GM19099 (cell line): ENCODE results near the gene MST1.

Experiments used
- POLR2A ChIP-seq: IDR thresholded peaks from 3 replicates; pipeline ENCODE4 v1.6.1; 2011; ENCODE audit warnings: low read depth; ENCODE audit not compliant: insufficient read length; ENCODE audit errors: extremely low read depth

The MST1 gene

DNA sequence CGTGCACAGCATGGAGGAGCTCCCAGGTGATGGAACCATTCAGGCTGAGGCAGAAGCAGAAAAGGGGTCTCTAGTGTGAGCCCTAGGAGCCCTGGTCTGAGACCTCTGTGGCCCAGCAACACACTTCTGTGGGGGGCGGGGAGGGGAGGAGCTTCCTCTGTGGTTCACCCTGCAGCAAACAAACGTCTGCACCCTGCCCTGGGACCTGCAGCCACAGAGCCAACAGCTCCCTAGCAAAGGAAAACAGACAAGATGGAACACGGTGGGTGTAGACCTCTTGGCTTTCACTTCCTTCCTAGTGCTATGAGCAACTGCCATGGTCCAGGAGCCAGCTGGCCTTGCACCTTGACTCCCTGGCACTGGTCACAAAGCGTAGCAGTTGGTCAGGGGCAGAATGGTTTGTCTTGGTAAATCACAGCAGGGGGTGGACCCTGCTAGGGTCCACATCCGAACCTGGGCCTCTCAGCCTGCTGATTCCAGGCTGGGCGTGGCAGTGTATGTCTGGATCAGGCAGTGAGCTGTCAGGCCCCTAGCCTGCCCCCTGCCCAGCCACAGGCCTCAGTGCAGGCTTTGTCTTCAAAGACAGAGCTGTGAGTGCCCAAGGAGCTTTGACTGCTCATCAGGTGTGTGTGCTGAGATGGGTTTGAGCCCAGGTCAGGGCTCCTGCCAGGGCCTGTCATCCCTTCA is 23.5 kb upstream of the MST1 start:
- TF ChIP-seq POLR2A, result no peak

DNA sequence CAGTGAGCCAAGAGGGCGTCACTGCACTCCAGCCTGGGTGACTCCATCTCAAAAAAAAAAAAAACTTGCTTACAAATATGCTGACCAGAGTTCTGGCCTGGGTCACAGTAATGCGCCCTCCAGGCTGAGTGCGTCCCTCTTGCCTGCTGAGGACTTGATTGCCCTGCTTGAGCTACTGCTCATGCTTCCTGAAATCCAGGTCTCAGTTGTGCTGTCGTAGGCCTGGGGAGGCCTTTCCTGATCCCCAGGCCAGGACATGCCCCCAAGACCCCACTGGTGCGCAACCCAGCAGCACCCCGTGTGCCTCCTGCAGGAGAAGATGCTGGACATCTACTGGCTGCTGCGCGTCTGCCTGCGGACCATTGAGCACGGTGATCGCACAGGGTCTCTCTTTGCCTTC is 22.9 kb upstream of the MST1 start:
- no peak for TF ChIP-seq POLR2A

DNA sequence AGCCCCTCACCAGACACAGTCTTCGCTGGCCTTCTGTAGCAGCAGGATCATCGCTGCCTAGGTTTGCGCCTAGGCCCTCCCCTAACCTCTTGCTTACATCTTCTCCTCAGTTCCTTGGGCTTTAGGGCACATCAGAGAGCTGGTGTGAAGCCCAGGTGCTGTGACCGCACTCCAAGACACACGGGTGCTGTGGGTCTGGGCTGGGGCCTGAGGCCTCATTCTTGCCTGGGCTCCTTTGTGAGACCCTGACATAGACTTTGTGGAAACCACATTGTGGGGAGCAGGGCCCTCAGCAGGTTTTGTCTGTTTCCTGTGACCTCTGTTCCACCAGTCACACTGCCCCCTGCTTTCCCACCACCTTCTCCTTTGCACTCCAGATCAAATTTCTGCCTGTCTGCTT is 22.2 kb upstream of the MST1 start:
- TF ChIP-seq POLR2A, result no peak

DNA sequence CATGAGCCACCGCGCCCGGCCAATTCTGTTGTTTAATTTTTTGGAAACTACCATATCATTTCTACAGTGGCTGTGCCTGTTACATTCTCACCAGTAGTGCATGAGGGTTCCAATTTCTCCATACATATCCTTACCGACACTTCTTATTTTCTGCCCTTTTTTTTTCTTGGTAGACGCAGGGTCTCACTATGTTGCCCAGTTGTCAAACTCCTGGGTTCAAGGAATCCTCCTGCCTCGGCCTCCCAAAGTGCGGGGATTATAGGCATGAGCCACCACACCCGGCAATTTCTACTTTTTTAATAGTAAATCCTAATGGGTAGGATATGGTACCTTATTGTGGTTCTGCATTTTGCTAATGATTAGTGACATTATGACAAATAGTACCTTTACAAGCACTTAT is 20.6 kb upstream of the MST1 start:
- no peak for TF ChIP-seq POLR2A

DNA sequence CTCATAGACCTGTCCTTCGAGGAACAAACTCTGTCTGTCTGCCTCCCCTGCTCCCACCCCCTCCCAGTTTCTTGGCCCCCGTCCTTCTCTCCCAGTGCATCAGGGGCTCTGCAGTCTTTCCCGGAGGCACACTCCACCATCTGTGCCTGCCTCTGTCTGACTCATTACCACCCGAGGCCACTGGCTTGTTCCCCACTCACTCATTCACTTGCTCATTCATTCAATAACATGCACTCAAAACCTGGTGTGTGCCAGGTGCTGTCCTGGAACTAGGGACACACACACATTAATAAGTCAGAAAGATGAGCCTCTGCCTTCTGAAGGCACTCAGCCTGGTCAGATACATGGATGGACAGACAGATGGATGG is 17.8 kb upstream of the MST1 start:
- TF ChIP-seq POLR2A, result no peak

DNA sequence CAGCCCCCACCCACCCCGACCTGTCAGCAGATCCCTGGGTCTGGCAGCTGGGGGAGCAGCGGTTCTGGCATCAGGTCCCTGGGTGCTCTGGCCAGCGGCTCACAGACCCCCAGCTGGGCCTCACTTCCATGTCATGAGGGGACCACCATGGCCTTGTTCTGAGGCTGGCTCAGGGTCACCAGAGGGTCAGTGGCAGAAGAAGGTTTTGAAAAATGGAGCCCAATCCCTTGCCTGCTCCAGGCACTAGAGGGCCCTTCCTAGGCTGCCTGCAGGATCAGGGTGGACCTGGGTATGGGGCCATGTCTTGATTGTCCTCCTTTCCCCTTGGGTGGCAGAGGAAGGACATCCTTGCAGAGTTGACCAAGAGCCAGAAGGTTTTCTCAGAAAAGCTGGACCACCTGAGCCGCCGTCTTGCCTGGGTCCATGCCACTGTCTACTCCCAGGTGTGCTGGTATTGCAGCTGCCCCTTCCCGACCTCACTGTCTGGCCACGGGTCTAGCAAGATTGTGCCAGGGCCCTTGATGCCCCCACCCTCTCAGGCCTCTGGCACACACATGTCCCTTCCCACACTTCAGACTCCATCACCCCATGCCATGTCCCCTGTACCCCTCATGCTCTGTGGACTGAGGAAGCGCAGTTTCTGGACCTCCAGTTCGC is 17.3 kb upstream of the MST1 start:
- TF ChIP-seq POLR2A, result no peak

DNA sequence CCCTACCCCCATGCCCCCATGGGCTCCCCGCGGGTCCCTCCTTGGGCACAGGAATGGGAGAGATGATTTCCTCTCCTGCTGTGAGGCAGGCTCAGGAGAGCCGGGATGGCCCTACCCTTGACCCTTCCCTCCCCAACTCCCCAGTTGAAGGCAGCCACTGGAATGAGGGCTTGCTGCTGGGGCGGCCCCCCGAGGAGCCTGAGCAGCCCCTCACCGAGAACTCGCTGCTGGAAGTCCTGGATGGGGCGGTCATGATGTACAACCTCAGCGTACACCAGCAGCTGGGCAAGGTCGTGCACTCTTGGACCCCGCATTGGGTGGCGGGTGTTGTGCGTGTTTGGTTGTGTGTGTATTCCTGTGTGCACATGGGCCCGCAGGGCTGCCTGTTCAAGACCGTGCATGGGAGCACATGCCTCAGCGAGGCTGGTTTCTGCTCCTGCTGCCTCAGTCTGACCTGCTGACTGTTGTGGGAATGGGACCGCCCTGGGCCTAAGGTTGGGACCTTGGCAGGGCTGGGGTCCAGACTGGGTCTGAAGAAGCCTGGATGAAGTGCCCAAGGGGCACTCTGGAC is 16.2 kb upstream of the MST1 start:
- TF ChIP-seq POLR2A, result no peak

DNA sequence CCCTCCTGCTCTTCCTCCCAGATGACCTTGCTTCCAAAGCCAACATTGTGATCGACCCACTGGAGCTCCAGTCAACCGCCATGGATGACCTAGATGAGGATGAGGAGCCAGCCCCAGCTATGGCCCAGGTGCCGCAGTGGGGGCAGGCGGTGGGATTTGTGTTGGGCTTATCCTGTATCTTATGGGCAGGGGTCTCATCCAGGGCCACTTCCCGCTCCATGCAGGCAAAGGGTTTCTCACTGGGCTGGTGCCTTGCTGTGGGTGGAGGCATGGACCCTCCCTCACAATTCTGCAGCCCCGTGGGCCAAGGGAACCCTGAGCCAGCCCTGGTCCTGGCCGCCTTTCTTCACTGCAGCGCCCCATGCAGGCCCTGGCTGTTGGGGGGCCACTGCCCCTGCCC is 15.4 kb upstream of the MST1 start:
- no peak for TF ChIP-seq POLR2A

DNA sequence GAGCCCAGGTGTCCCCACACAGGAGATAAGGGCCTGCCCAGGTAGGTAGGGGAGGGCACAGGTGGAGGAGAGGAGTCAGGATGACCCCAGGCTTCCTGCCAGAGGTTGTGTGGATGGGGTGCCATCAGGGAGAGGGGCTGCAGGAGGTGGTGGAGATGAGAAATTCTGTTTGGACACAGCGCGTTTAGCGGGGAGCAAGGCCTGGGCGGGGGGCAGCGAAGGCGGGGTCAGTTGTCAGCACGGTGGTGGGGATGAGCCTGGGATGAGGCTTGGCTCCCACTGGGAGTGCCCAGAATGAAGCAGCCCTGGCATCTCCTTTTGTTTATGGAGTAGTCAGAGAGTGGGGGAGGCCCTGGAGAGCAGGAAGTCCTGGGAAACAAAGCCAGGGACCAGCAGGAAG is 14.7 kb upstream of the MST1 start:
- TF ChIP-seq POLR2A, result no peak

DNA sequence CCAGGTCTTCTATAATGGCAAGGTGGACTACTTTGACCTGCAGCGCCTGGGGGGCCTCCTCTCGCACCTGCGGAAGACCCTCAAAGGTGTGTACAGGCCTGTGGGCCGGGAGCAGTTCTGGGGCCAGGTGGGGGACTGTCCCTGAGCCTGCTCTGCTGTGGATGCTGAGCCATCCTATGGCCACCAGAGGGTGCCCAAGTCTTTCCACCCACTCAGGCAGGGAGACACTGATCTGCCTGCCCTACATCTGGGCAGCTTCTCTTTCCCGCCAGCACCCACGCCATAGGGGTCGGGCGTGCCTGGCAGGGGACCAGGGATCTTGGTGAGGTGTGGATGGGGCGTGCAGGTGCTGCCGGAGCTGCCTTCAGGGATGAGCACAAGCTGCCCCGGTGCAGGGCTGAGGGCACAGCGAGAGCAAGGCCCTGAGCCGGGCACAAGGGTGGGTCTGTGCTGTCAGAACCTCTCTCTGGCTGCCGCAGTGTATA is 14.2 kb upstream of the MST1 start:
- TF ChIP-seq POLR2A, result no peak

- no peak for TF ChIP-seq POLR2A
Observed at GRCh38 chr3:49702672-49703071, 13.4 kb upstream of the MST1 start.

DNA sequence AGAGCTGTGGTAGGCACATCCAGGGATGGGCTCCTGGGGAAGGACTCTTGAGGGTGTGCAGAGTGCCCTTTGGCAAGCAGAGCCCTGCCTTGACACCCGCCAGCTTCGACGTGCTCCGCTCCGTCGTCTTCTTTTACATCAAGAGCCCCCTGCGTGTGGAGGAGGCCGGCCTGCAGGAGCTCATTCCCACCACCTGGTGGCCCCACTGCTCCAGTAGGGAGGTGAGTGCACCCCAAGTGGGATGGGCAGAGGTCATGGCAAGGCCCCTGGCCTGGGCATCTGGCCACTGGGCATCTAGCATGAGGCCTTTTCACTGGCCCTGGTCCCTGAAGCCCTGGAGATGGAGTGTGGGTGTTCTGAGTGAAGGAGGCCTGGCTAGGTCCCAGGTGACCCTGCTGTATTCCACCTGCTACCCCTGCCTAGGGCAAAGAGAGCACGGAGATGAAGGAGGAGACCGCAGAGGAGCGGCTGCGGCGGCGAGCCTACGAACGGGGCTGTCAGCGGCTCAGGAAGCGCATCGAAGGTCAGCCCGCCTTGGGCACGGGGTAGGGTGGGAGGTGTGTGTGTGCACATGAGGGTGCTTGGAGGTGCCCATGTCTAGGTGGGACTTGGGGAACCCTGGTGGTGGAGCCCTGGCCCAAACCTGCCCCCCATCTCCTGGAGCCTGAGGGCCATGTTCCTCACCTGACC is 12.3 kb upstream of the MST1 start:
- no peak for TF ChIP-seq POLR2A

DNA sequence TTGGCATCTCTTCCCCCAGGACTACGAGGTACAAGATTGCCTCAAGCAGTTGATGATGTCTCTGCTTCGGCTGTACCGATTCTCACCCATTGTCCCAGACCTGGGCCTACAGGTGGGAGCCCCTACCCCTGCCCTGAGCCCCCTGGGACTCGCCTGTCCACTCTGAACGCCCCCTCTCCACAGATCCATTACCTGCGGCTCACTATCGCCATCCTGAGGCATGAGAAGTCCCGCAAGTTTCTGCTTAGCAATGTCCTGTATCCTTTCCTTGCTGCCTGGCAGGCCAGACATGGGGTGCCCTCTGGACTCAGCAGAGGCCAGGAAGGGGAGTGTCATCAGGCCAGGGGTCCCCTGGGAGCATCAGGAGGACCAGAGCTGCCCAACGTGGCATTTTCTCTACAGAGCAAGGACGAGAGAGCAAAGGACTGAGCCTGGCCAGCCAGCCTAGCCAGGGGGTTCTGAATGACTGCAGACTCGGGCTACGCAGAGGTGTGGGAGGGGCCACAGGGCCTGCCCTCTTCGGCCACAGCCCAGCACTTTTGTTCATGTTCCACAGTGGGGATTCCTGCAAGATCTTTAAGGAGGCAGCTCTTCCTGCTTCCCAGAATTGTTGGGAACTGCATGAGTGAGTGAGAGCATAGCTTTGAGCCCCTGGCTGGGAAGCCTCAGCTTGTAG is 11.3 kb upstream of the MST1 start:
- no peak for TF ChIP-seq POLR2A

GRCh38 chr3:49700014-49700413 is 10.7 kb upstream of the MST1 start:
- TF ChIP-seq POLR2A, result no peak

DNA sequence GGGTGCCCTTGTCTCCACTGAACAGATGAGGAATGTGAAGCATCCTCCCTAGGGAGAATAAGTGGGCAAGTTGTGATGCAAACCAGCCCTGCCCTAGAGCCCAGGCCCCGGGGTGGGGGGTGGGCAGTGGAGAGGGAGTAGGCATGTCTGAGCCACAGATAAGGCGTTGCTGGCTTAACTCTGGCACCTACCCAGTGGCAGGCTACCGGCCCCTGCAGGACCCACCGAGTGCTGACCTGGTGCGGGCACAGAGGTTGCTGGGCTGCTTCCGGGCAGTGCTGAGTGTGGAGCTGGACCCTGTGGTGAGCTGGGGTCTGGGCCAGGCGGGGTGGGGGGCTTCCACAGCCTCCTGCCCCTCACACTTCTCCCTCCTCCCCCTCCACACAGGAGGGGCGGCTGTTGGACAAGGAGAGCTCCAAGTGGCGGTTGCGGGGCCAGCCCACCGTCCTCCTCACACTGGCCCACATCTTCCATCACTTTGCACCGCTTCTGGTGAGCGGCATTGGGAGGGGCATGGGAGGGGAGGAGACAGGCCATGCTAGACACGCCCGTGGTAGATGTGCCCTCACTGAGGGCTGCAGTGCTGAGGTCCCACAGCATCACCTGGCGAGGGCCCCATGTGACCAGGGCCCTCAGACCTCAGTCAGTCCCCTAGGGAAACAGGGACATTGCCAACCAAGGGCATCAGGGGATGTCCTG is 10.2 kb upstream of the MST1 start:
- no peak for TF ChIP-seq POLR2A

DNA sequence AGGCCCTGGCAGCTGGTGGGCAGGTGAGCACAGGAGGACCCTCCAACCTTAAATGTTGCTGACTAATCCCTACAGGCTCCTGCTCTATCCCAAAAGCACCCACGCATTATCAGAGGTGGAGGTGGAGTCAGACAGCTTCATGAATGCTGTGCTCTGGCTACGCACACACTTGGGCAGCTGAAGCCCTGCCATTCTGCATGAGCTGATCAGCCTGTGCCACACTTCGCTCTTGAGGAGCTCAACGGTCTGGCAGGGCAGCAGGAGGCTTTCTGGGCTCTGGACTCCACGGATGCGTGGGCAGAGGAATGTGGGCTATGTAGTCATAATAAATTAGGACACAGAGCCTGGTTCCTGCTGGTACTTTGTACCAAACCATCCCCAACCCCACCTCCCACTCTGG is 6.1 kb downstream of the MST1 start:
- TF ChIP-seq POLR2A, result no peak

GRCh38 chr3:49681543-49681942 is 7.7 kb downstream of the MST1 start:
- TF ChIP-seq POLR2A, result no peak
